NT2/D1 (cell line): Measurements from ENCODE around the gene JUN.

ENCODE experiments used
- SUZ12 ChIP-seq: IDR thresholded peaks from 2 replicates; pipeline ENCODE4 v1.6.1; 2011; ENCODE audit not compliant: insufficient read length, insufficient read depth; ENCODE audit errors: extremely low read depth
- YY1 ChIP-seq: IDR thresholded peaks from 2 replicates; pipeline ENCODE4 v1.6.1; 2011; ENCODE audit not compliant: insufficient read length, insufficient read depth
- ZNF274 ChIP-seq: IDR thresholded peaks from 2 replicates; pipeline ENCODE4 v1.6.1; 2011; ENCODE audit warnings: mild to moderate bottlenecking, low read depth, low read length

GRCh38 chr1:58749646-58750045 lies 34.2 kb downstream of the JUN start:
- TF ChIP-seq ZNF274, result no peak
- no peak for TF ChIP-seq SUZ12
- TF ChIP-seq YY1, result no peak
